Effector CD4-positive, alpha-beta T cell (primary cell): Measurements from ENCODE around the gene ATP6AP1.

Experiments used
- DNase-seq: peaks from one replicate; pipeline ENCODE4 v3.0.0-alpha.2; 2020

Gene ATP6AP1

DNA sequence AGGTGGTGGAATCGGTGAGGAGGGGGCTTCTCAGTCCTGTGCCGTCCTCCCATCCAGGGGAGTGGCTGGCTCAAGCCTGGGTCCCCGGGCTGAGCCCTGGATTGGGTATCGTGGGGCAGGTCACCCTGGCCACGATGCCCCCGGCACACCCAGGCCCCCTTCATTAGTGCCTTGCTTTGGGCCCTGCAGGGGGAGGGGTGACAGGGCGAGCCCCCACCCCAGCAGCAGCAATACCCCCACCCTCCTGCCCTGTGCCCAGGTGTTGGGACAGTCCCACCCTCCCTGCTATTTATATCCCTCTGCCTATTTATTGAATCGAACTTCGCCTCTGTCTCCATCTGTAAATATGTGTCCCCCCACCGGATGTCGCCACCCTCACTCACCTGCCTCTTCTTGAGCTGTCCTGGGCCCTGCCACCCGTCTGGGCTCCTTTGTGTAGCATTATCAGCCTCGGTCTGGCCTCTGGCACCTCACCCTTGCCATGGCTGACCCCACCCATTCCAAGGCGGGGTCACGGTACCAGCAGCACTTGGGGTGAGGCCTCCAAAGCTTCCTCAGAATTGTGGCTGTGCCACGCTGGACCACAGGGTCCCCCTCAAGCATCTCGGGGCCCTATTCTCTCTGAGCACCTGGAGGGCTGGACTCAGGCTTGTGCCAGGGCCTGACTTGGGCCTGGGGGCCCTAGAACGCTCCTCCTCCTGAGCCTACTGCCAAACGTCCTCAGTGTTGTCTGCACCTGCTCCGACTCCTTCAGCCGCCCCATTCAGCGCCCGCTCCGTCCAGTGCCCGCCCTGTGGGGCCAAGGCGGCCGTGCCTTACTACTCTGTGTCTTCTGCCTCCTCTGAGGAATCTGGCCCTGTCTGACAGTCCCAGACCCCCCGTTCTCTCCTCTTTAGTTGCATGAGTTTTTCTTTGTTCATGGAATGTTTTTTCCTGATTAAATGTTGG lies 44.5 kb downstream of the ATP6AP1 start:
- DNase-seq = no peak

DNA sequence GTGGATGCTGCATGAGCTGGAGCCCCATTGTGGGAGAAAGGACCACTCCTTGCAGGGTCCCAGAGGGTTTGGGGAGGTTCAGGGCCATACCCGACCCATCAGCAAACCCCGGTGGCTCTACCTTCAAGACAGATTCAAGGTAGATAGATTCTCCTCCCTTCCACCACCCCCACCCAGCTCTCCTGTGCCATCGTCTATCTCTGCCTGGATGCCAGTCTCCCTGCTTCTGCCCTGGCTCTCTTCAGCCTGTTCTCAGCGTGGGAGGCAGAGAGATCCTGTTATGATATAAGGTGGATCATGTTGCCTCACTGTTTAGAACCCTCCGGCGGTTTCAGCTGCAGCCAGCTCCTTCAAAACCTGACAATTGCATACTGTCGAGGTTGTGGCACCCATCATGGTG lies 45.2 kb downstream of the ATP6AP1 start:
- no peak for DNase-seq

DNA sequence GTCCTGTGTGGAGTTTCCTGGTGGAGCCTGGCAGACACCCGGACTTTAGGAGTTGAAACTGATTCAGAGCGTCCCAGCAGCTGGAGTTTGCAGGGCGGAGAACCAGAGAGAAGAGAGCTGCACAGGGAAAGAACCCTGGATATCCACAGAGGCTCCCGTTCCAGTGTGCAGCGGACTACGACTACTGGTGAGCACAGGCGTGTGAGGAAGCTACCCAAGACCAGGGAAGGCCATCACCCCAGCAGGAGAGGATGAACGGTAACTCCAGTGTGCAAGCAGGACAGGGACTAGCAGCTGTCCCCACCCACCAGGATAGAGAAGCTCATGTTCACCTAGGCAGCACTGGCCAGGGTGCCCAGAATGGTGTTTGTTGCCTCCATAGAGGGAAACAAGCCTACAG lies 48.3 kb downstream of the ATP6AP1 start:
- DNase-seq = no peak

DNA sequence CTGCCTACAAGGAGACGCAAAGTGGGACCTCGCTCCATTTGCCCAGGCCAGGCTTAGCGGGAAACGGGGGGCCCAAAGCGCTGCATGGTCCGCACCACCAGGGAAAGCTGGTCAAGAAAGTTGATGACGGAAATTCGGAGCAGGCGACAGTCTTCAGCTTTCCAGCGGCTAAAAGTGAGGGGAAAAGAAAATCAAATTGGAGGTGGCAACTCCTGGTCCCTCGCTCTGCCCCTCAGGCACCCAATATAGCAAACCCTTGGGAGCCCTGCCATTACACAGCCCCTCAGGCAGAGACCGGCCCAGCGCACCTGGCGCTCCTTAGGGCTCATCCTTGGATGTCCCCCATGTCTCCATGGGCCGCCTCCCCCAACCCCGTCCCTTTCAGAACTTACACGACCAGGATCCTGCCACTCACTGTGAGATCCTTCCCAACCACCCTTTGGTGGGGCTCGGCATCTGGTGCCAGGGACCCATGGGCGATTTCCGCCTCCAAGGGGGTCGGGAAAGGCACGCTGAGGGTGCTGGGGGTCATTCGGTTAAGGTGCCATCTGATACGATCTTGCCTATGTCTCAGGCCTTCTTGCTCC lies 49.5 kb downstream of the ATP6AP1 start:
- DNase-seq = no peak

DNA sequence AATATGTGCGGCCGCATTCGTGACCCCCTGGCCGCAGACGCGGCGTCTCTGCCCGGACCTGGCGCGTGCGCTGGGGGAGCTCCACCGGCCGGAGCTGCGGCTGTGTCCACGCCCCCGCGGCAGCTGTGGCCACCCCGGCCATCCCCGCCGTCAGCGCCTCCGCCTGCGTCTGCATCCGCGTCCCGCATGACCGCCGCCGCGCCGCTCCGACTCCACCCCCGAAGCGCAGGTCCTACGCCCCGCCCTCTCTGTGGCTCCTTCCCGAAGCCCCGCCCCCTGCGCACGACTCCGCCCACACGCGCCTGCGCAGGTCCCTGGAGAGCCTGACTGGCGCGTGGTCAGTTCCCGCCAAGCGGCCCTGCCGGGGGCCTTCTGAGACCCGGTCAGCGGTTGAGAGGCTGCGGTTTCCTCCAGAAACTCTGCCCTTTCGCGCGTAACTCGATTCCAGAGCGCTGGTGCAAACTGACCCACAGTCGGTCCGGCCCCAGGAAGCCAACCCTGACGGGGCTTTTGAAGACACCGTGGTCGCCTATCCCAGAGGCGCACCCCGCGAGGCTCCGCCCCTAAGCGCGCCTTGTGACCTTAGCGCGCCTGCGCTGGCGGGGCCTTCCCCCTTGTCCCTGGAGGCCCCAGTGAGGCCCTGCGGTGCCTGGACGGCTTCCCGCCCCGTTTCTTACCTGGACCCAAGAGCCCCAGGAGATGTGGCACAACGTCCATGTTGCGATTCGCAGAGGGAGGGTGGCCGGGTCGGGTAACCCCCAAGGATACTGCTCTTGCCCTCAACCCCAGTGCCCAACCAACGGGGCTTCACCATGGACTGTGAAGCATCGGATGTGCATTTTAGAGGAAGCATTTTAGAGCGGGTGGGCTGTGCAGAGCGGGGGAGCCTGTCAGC lies 50.5 kb downstream of the ATP6AP1 start, which contains the start of gene LAGE3:
TSS of gene LAGE3 (minus strand) at position 554 of the 895 bp plus-strand sequence. CDS start at position 188, 366 bp downstream.
- peak; percentile 88 for DNase-seq

DNA sequence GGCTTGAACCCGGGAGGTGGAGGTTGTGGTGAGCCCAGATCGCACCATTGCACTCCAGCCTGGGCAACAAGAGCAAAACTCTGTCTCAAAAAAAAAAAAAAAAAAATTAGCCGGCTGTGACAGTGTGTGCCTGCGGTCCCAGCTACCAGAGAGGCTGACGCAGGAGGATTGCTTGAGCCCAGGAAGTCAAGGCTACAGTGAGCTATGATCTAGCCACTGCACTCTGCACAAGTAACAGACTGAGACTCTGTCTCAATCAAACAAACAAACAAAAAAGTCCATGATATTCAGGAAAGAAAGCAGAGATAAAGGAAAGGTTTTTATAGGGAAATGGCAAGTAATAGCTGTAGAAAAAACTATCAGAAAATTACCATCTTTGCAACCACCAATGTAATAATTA lies 52.7 kb downstream of the ATP6AP1 start:
- DNase-seq = no peak

DNA sequence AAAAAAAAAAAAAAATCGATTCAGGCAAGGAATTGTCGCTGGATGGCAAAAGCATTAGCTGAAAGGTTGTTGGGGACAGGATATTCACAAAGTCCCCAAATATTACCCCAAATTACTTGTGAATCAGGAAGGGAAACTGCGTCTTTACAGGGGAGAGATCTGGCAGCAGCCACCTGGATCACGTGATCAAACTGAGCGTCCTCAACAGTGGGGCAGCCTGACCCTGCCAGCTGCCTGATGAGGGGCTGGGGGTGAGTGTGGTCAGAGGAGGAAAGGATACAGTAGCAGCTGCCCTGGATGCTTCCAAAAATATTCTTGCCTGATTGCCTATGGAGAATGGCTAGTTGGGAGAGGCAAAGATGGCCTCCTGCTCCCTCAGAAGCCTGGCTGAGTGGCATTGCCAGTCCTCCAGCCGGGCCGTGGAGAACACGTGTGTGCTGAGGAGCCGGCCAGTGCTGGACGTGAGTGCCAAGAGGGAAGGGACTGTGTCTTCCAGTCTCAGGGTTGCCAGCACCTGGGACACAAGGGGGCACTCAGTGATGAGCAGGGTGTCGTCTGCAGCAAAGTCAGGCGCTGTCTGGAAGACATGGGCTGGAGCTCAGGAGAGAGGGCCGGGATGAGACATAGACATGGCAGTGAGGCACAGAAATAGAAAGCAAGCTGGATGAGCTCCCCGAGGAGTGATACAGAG lies 53.6 kb downstream of the ATP6AP1 start:
- DNase-seq = no peak

DNA sequence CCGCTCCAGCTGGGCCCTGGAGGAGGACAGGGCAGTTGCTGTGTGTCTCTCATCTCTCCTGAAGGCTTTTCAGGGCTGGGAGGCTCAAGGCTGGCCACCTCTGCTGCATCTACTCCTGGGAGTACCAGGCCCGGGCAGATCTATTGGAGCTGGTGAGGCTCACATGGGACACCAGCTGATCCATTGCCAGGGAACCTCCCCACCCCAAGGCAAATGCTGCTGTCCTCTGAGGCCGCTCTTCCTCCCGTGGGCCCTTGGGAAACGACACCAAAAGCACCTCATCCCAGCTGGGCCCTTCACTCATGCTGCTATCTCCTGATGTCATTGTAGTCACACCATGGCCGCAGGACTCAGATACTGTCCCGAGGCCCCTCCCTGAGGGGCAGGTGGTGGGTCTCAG lies 54.3 kb downstream of the ATP6AP1 start:
- no peak for DNase-seq

DNA sequence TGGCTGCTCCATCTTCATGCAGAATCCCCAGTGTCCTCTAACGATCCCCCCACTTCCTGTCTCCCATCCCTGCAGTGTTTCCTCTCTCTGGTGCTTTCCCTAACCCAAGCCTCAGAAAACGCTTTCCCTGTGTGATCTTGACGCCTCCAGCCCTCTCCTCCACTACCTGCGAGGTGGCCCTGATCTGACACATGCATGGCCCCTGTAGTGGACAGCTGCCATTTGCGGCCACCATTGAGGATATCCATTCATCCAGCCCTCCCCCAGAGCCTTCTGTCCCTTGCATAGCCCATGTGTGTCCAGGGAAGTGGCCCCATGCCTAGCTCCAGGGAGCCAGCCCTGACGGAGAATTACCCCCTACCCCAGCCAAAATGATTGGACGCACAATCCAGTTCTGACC lies 54.8 kb downstream of the ATP6AP1 start:
- no peak for DNase-seq

DNA sequence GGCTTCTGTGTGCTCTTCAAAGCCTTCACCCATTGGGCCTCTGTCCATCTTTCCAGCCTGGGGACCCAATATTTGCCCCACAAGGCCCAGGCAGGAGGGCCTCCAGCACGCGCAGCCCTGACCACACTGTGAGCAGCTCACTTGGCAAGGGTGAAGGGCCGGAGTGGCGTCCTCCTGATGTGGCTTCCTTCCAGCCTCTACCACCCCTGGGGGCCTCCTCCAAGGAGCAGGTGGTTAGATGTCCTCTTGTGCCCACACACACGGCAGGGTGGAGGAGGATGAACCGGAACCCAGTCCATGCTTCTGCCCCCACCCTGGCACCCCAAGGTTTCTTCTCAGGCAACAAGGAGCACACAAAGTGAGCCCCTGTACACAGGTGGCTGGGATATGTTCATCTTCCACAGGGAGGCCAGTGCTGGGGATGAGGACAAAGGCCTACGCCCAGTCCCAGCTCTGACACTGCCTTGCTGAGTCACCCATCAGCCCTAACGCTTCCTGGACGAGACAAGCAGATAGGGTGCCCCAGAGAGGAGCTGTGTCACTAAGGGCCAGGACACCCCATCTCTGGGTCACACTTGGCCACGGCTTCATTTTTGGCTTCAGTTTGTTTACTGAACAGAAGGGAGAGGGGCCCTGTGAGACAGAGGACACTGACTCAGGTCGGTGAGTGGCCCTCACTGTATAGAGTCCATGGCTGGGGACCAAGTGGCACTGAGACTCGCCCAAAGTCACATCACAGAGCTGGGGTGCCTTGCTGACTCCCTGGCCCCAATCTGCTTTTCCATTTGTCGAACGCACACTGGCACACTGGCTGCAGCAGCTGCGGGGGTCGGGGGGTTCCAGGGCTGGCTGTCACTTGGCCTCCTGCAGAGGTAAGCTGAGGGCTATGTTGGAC lies 56.0 kb downstream of the ATP6AP1 start:
- no peak for DNase-seq

DNA sequence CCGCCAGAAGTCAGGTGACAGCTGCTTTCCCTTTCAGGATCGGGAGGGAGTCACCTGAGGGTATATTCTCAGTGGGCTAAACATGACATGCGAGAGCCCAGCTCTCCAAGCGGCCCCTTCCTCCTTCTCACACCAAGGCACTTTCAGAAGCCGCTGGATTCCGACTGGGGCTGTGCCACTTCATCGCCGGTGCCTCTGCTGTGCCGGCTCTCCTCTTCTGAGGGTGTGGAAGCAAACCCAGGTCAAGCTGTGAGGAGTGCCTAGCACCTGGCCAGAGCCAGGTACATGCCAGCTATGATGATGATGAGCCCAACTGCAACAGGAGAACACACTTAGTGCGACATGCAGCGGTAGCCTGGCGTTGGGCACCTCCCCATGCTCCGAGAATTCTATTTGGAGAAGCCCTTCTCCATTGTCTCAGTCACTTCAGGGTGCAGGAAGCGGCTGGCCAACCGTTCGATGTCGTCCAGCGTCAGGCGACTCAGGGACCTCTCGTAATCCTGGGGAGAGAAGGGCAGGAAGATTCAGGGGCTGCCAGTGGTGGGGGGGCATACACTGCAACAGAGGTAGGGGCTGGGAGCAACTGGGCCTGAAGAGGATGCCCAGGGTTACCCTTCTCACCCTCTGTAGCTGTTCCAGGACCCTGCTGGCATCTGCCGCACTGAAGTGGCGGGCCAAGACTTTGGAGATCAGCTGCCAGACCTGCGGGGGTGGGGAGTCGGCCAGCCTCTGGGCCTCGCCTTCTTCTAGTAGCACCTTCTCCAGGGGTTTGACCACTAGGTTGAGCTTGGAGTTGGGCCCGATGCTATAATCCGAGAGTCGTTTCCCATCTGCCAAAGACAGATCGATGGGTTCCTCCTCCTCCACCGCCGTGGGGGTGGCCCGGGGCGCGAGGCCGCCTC lies 56.9 kb downstream of the ATP6AP1 start:
- no peak for DNase-seq

DNA sequence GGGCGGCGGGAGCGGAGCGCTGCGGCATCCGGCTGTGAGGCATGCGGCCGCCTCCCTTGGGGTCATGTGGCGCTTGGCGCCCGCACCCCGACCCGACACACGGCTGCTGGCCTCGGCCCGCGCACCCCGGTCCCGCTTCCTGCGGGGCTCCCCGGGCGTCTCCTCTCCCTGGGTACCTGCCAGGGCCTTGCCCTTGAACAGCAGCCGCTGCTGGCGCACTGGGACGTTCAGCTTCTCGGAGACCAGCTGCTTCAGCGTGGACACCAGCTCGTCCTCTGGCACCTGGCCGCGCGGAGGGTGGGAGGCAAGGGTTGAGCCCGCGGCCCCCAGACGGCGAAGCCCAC lies 57.5 kb downstream of the ATP6AP1 start:
- DNase-seq = peak; percentile 13
